SK-N-SH (cell line): Measurements from ENCODE around the gene GALNS. TPM values are rescaled to one million over a fixed set of nuclear protein-coding genes. Genes with fewer than 3 reads are reported as not detected.

Experiments
- CTCF ChIA-PET: fragments of 300-600, 350-600 bp; formaldehyde crosslinking; extraction: SDS; loops from one replicate; lab custom pipeline; 2021; lab: Yijun Ruan, JAX
- POLR2A ChIA-PET: fragments of 350-600 bp; sonication (Branson Sonifier 250); formaldehyde crosslinking; extraction: SDS; loops from one replicate; lab custom pipeline; 2020; ENCODE audit warnings: antibody characterized with exemption, inconsistent platforms; lab: Yijun Ruan, JAX
- DNase-seq: peaks from one replicate; pipeline ENCODE4 v3.0.0; 2012
- H2AFZ ChIP-seq: fragments of 200-600 bp; sonication (generic); 2 replicates; pipeline ENCODE4 v1.8.1; 2016; ENCODE audit warnings: antibody characterized with exemption, mild to moderate bottlenecking, low read depth
- H3F3A ChIP-seq: fragments of 200-600 bp; sonication (generic); replicated peaks from 2 replicates; pipeline ENCODE3; 2016; ENCODE audit warnings: antibody characterized with exemption, mild to moderate bottlenecking; ENCODE audit not compliant: insufficient read depth
- H3K27ac ChIP-seq, 2 experiments: fragments of 200-500 bp in 1 of 2; fragments of 200-600 bp in 1 of 2; sonication (Bioruptor generic) in 1 of 2; sonication (generic), shearing (Covaris generic) in 1 of 2; 2 replicates each; pipeline versions ENCODE4 v1.5.1 to v1.6.1; 2014 to 2016; ENCODE audit warnings: low read depth in 2 of 2, inconsistent platforms in 1 of 2, low read length in 1 of 2, mild to moderate bottlenecking in 1 of 2, mixed read lengths in 1 of 2
- H3K27me3 ChIP-seq: fragments of 200-600 bp; sonication (generic), shearing (Covaris generic); 2 replicates; pipeline ENCODE4 v1.6.1; 2016; ENCODE audit warnings: mixed run types; ENCODE audit not compliant: insufficient read depth
- H3K36me3 ChIP-seq, 2 experiments: fragments of 200-500 bp in 1 of 2; fragments of 200-600 bp in 1 of 2; sonication (Bioruptor generic) in 1 of 2; sonication (generic) in 1 of 2; replicated peaks in 1 of 2; 2 replicates each; pipeline versions ENCODE3 to v1.5.1; 2014 to 2016; ENCODE audit warnings: low read length in 1 of 2, mild to moderate bottlenecking in 1 of 2; ENCODE audit not compliant: insufficient read depth in 2 of 2, control insufficient read depth in 1 of 2
- H3K4me1 ChIP-seq, 2 experiments: fragments of 200-500 bp in 1 of 2; fragments of 200-600 bp in 1 of 2; sonication (Bioruptor generic) in 1 of 2; sonication (generic), shearing (Covaris generic) in 1 of 2; 2 replicates each; pipeline versions ENCODE4 v1.5.1 to v1.6.1; 2014 to 2016; ENCODE audit warnings: low read depth in 1 of 2, low read length in 1 of 2, mixed run types in 1 of 2; ENCODE audit not compliant: insufficient read depth in 2 of 2, control insufficient read depth in 1 of 2
- H3K4me2 ChIP-seq: fragments of 200-600 bp; sonication (generic), shearing (Covaris generic); 2 replicates; pipeline ENCODE4 v1.6.1; 2017; ENCODE audit warnings: mixed run types
- H3K4me3 ChIP-seq, 2 experiments: fragments of 200-500 bp in 1 of 2; fragments of 200-600 bp in 1 of 2; sonication (Bioruptor generic) in 1 of 2; sonication (generic), shearing (Covaris generic) in 1 of 2; 2 replicates each; pipeline versions ENCODE4 v1.5.1 to v1.8.1; 2014 to 2016; ENCODE audit warnings: low read depth in 2 of 2, inconsistent platforms in 1 of 2, low read length in 1 of 2, mild to moderate bottlenecking in 1 of 2, mixed read lengths in 1 of 2, moderate library complexity in 1 of 2
- H3K79me2 ChIP-seq: fragments of 200-600 bp; sonication (generic); 2 replicates; pipeline ENCODE4 v1.8.1; 2017; ENCODE audit warnings: mild to moderate bottlenecking; ENCODE audit not compliant: insufficient read depth
- H3K9ac ChIP-seq: fragments of 200-600 bp; sonication (generic); 2 replicates; pipeline ENCODE4 v1.6.1; 2017; ENCODE audit warnings: mixed run types
- H3K9me2 ChIP-seq: fragments of 200-600 bp; sonication (generic); 2 replicates; pipeline ENCODE4 v1.6.1; 2017; ENCODE audit warnings: mixed run types
- H3K9me3 ChIP-seq: fragments of 200-600 bp; sonication (generic); 2 replicates; pipeline ENCODE4 v1.6.1; 2017; ENCODE audit warnings: mixed run types, mild to moderate bottlenecking, moderate library complexity
- H4K20me1 ChIP-seq: fragments of 200-600 bp; sonication (generic); 2 replicates; pipeline ENCODE4 v1.6.1; 2017; ENCODE audit warnings: mild to moderate bottlenecking, mixed run types; ENCODE audit not compliant: insufficient read depth
- CHD2 ChIP-seq: fragments of 150-350 bp; IDR thresholded peaks from 2 replicates; pipeline ENCODE4 v1.6.1; 2018; ENCODE audit warnings: low read length; ENCODE audit not compliant: partially characterized antibody
- ELF1 ChIP-seq: IDR thresholded peaks from 2 replicates; pipeline ENCODE4 v1.4.0; 2012
- EZH2phosphoT487 ChIP-seq: fragments of 200-600 bp; sonication (generic); IDR thresholded peaks from 2 replicates; pipeline ENCODE4 v1.6.1; 2017; ENCODE audit warnings: low read depth, mixed run types, mild to moderate bottlenecking, antibody characterized with exemption, moderate library complexity, borderline replicate concordance
- FOSL2 ChIP-seq: IDR thresholded peaks from 2 replicates; pipeline ENCODE4 v1.4.0; 2012; ENCODE audit warnings: low read depth, mild to moderate bottlenecking, moderate library complexity, borderline replicate concordance
- FOXM1 ChIP-seq: IDR thresholded peaks from 2 replicates; pipeline ENCODE4 v1.4.0; 2012; ENCODE audit warnings: low read depth, mild to moderate bottlenecking
- GATA2 ChIP-seq: sonication (generic); formaldehyde crosslinking; IDR thresholded peaks from 2 replicates; pipeline ENCODE4 v1.5.0; 2020; ENCODE audit warnings: mild to moderate bottlenecking, missing genetic modification reagents
- MEF2A ChIP-seq: IDR thresholded peaks from 2 replicates; pipeline ENCODE4 v1.4.0; 2012; ENCODE audit warnings: low read depth, borderline replicate concordance
- POLR2AphosphoS5 ChIP-seq: IDR thresholded peaks from 2 replicates; pipeline ENCODE4 v1.6.1; 2012; ENCODE audit warnings: low read depth, low read length
- REST ChIP-seq: IDR thresholded peaks from 2 replicates; pipeline ENCODE4 v1.6.1; 2012; ENCODE audit warnings: mild to moderate bottlenecking, low read depth, low read length, moderate library complexity
- SMC3 ChIP-seq: IDR thresholded peaks from 2 replicates; pipeline ENCODE4 v1.6.1; 2012; ENCODE audit warnings: low read depth, low read length, improper control_type of control experiment
- TAF1 ChIP-seq: IDR thresholded peaks from 2 replicates; pipeline ENCODE4 v1.6.1; 2012; ENCODE audit warnings: low read depth, mild to moderate bottlenecking, low read length, moderate library complexity, borderline replicate concordance
- TCF12 ChIP-seq: IDR thresholded peaks from 2 replicates; pipeline ENCODE4 v1.4.0; 2012
- ZBTB33 ChIP-seq: IDR thresholded peaks from 2 replicates; pipeline ENCODE4 v1.4.0; 2012; ENCODE audit warnings: low read depth, borderline replicate concordance
- WGBS: methylation state at CpG from one replicate; pipeline ENCODE4 v1.1.6; 2017; ENCODE audit warnings: low lambda C conversion rate; 5-methylcytosine and 5-hydroxymethylcytosine counted together
- polyA plus RNA-seq, 3 experiments: library from polyadenylated mRNA; depleted of rRNA; stranded (reverse); fragments of >200 nt; gene quantifications; 2 replicates each; pipeline ENCODE4 v1.2.3, GENCODE V29; 2012

Gene GALNS
- polyA plus RNA-seq, 1 of the 3 experiments (the other 2 are of a cell fraction) = 16.5 TPM

- H3K27ac ChIP-seq = no peak overlapping the region
- H3K4me3 ChIP-seq = no peak overlapping the region
- H3K36me3 ChIP-seq = no peaks in the 10 kb centered on the region
- DNase-seq = no peak
- 0 out of 2 replicates have a peak, but pooled peaks cover 3% of the 10 kb centered on the region for H4K20me1 ChIP-seq
- TF ChIP-seq MEF2A = no peak
- no peak for TF ChIP-seq TCF12
- no peak for TF ChIP-seq POLR2AphosphoS5
- TF ChIP-seq, all 33 proteins: peak for 0
- H3K9ac ChIP-seq = no peak overlapping the region
- no peak overlapping the region for H2AFZ ChIP-seq
- no peak overlapping the region for H3K4me2 ChIP-seq
- H3K27me3 ChIP-seq = peaks cover 95% of the 10 kb centered on the region
- POLR2A ChIA-PET = no interaction called here
- H3K79me2 ChIP-seq = no peaks in the 10 kb centered on the region
- no peaks in the 10 kb centered on the region for H3K9me3 ChIP-seq
- peaks cover 0 to 3% of the 10 kb centered on the region in 2 experiments; a peak in 1 of 4 replicates for H3K4me1 ChIP-seq
- CTCF ChIA-PET = interaction anchor here (0.6 to 3.8 kb wide), 4 partner anchors 15 to 117 kb away, joined by 3 to 17 read pairs (median 4); partner anchors contain the start of genes GALNS and TRAPPC2L
- H3K9me2 ChIP-seq = no peaks in the 10 kb centered on the region
- WGBS = 31% methylated on average over 12 of the region's 25 CpGs
- no peaks in the 10 kb centered on the region for H3F3A ChIP-seq
Measured at GRCh38 chr16:88872650-88873331, 16.0 kb upstream of the GALNS start.

- DNase-seq = no peak
- ChIA-PET POLR2A (no interaction called here), CTCF (interaction anchor here (1.2 to 1.6 kb wide), 3 partner anchors 9 to 56 kb away, joined by 4 to 7 read pairs (median 6); no protein-coding TSS in a partner anchor)
- Histone ChIP-seq H3K79me2 (no peaks in the 10 kb centered on the region), H3K9me2 (no peaks in the 10 kb centered on the region), H2AFZ (no peak overlapping the region), H3K9ac (no peak overlapping the region), H3F3A (no peaks in the 10 kb centered on the region), H3K4me3 (no peak overlapping the region), H3K9me3 (no peaks in the 10 kb centered on the region), H3K27ac (no peak overlapping the region), H3K27me3 (peaks cover 92% of the 10 kb centered on the region), H3K4me2 (no peak overlapping the region), H3K36me3 (no peaks in the 10 kb centered on the region), H4K20me1 (0 out of 2 replicates have a peak, but pooled peaks cover 3% of the 10 kb centered on the region), H3K4me1 (peaks cover 0 to 3% of the 10 kb centered on the region in 2 experiments; a peak in 1 of 4 replicates)
- TF ChIP-seq FOSL2 (no peak), FOXM1 (no peak), EZH2phosphoT487 (no peak), REST (no peak), ELF1 (no peak), TAF1 (no peak), MEF2A (no peak), GATA2 (CRISPR knock-in tag) (no peak), SMC3 (no peak), ZBTB33 (no peak), CHD2 (no peak)
- WGBS = 33% methylated on average over 12 of the region's 21 CpGs
Measured at GRCh38 chr16:88871730-88872416, 15.1 kb upstream of the GALNS start.
